ENCODE data around the gene VIPAS39.

VIPAS39 gene

GRCh38 chr14:77457522-77458248 is at the start of gene VIPAS39, which contains the start of gene AHSA1:
TSS of gene VIPAS39 (minus strand) at chr14:77457601. CDS start at chr14:77454102, 3,499 bp downstream.
TSS of gene AHSA1 (plus strand) at chr14:77458093. CDS start at chr14:77458190, 97 bp downstream.
- in situ Hi-C loops (cut with MboI; ENCODE audit: low sequenced_read_pairs) = loop anchor here (25.0 kb wide), 1 partner anchor 255 kb away; the partner anchor contains the start of genes ALKBH1 and SLIRP

GRCh38 chr14:77505031-77505430 is 47.6 kb upstream of the VIPAS39 start:
- in situ Hi-C loops (cut with MboI; ENCODE audit: low sequenced_read_pairs) = no loop called here

- in situ Hi-C loops (cut with MboI; ENCODE audit: low sequenced_read_pairs) = no loop called here
Measured at GRCh38 chr14:77503138-77503537, 45.7 kb upstream of the VIPAS39 start.

- in situ Hi-C loops (cut with MboI; ENCODE audit: low sequenced_read_pairs) = no loop called here
Measured at GRCh38 chr14:77502109-77502782, 44.8 kb upstream of the VIPAS39 start.

GRCh38 chr14:77498984-77499527 is 41.7 kb upstream of the VIPAS39 start:
- in situ Hi-C loops (cut with MboI; ENCODE audit: low sequenced_read_pairs) = no loop called here

- in situ Hi-C loops (cut with MboI; ENCODE audit: low sequenced_read_pairs) = no loop called here
Measured at GRCh38 chr14:77498120-77498979, 40.9 kb upstream of the VIPAS39 start, which contains the start of gene ISM2. TSS of gene ISM2 (minus strand) at chr14:77498816. CDS start at chr14:77498793, 23 bp downstream.

- in situ Hi-C loops (cut with MboI; ENCODE audit: low sequenced_read_pairs) = no loop called here
Measured at GRCh38 chr14:77495334-77495733, 37.9 kb upstream of the VIPAS39 start.

GRCh38 chr14:77491056-77491455 is 33.7 kb upstream of the VIPAS39 start:
- in situ Hi-C loops (cut with MboI; ENCODE audit: low sequenced_read_pairs) = no loop called here

GRCh38 chr14:77490347-77490986 is 33.1 kb upstream of the VIPAS39 start:
- in situ Hi-C loops (cut with MboI; ENCODE audit: low sequenced_read_pairs) = no loop called here

- in situ Hi-C loops (cut with MboI; ENCODE audit: low sequenced_read_pairs) = no loop called here
Measured at GRCh38 chr14:77489041-77489440, 31.6 kb upstream of the VIPAS39 start.

GRCh38 chr14:77488558-77488957 is 31.2 kb upstream of the VIPAS39 start:
- in situ Hi-C loops (cut with MboI; ENCODE audit: low sequenced_read_pairs) = no loop called here

- in situ Hi-C loops (cut with MboI; ENCODE audit: low sequenced_read_pairs) = no loop called here
Measured at GRCh38 chr14:77485901-77486678, 28.7 kb upstream of the VIPAS39 start.

GRCh38 chr14:77485256-77485655 is 27.9 kb upstream of the VIPAS39 start:
- in situ Hi-C loops (cut with MboI; ENCODE audit: low sequenced_read_pairs) = no loop called here

GRCh38 chr14:77482422-77482821 is 25.0 kb upstream of the VIPAS39 start:
- in situ Hi-C loops (cut with MboI; ENCODE audit: low sequenced_read_pairs) = no loop called here

- in situ Hi-C loops (cut with MboI; ENCODE audit: low sequenced_read_pairs) = no loop called here
Measured at GRCh38 chr14:77478796-77479195, 21.4 kb upstream of the VIPAS39 start.

- in situ Hi-C loops (cut with MboI; ENCODE audit: low sequenced_read_pairs) = no loop called here
Measured at GRCh38 chr14:77478029-77478428, 20.6 kb upstream of the VIPAS39 start.

- in situ Hi-C loops (cut with MboI; ENCODE audit: low sequenced_read_pairs) = no loop called here
Measured at GRCh38 chr14:77475432-77476115, 18.2 kb upstream of the VIPAS39 start.

GRCh38 chr14:77474479-77475177 is 17.2 kb upstream of the VIPAS39 start:
- in situ Hi-C loops (cut with MboI; ENCODE audit: low sequenced_read_pairs) = loop anchor here (25.0 kb wide), 1 partner anchor 238 kb away; the partner anchor contains the start of genes ALKBH1 and SLIRP

Measured in HL-60/S4 treated with phorbol 12-myristate 13-acetate at 8.2 ng/mL for 4 days and 3 days (cell line).